Measurements from ENCODE around the gene RAB30. TPM values are rescaled to one million over a fixed set of nuclear protein-coding genes. Genes with fewer than 3 reads are reported as not detected.

The RAB30 gene
- total RNA-seq, 2 donors from 2014 or later, result 12.1 to 19.0 TPM

DNA sequence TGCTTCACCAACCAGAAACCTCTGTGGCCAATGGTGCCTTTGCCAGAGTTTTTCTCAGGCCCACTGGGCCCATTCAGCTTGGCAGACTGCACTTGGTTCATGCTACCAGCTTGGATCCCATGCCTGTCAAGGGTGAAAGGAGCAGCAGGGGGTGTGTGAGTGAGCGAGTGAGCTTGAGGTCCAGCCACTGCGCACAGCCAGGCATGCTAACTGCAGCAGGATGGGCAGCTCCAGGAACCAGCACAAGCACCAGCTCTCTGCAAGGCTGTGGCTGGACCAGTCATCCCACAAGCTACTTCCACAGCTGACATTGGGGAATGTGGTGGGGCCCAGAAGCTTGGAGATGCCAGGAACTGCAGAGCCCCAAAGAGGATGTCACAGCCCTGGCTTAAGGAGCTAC, 129.3 kb downstream of the RAB30 start:
- no peak for DNase-seq (ENCODE audit: low spot score)
- H3K27ac ChIP-seq, result no peak overlapping the region
- H3K4me1 ChIP-seq, result no peaks in the 10 kb centered on the region
- H3K27me3 ChIP-seq, result no peaks in the 10 kb centered on the region
- no peaks in the 10 kb centered on the region for H3K9me3 ChIP-seq
- H3K4me3 ChIP-seq, result no peak overlapping the region
- TF ChIP-seq, protein P1, sequence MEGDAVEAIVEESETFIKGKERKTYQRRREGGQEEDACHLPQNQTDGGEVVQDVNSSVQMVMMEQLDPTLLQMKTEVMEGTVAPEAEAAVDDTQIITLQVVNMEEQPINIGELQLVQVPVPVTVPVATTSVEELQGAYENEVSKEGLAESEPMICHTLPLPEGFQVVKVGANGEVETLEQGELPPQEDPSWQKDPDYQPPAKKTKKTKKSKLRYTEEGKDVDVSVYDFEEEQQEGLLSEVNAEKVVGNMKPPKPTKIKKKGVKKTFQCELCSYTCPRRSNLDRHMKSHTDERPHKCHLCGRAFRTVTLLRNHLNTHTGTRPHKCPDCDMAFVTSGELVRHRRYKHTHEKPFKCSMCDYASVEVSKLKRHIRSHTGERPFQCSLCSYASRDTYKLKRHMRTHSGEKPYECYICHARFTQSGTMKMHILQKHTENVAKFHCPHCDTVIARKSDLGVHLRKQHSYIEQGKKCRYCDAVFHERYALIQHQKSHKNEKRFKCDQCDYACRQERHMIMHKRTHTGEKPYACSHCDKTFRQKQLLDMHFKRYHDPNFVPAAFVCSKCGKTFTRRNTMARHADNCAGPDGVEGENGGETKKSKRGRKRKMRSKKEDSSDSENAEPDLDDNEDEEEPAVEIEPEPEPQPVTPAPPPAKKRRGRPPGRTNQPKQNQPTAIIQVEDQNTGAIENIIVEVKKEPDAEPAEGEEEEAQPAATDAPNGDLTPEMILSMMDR (IDR thresholded peaks at IDR 0.05), result no peak
- no peaks in the 10 kb centered on the region for H3K36me3 ChIP-seq

GRCh38 chr11:82939456-82939855, 132.2 kb downstream of the RAB30 start:
- no peaks in the 10 kb centered on the region for H3K4me1 ChIP-seq
- no peaks in the 10 kb centered on the region for H3K36me3 ChIP-seq
- H3K27ac ChIP-seq, result no peak overlapping the region
- no peaks in the 10 kb centered on the region for H3K9me3 ChIP-seq
- TF ChIP-seq, protein P1 (IDR thresholded peaks at IDR 0.05), result no peak
- no peak overlapping the region for H3K4me3 ChIP-seq
- H3K27me3 ChIP-seq, result no peaks in the 10 kb centered on the region
- DNase-seq (ENCODE audit: low spot score), result no peak

DNA sequence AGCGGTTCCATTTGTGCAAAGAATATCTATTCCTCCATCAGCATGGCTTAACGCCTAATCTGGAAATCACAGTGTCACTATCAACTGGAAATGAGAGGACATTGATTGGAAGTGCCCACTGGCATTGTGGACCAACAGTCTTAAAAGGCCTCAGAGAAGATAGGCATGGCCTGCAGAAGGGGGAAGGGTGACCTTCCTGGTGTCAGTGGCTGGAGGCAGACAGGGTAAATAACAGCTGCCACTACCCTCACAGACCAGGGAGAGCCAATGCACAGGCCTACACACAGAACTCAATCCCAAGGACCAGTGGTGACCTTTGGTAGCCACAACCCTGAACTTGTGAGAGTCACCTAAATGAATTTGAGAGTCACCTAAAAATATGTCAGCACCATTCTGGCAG, 134.1 kb downstream of the RAB30 start:
- Histone ChIP-seq H3K4me3 (no peak overlapping the region), H3K9me3 (no peaks in the 10 kb centered on the region), H3K27ac (no peak overlapping the region), H3K4me1 (no peaks in the 10 kb centered on the region), H3K36me3 (no peaks in the 10 kb centered on the region), H3K27me3 (no peaks in the 10 kb centered on the region)
- TF ChIP-seq, protein P1 (IDR thresholded peaks at IDR 0.05), result no peak
- no peak for DNase-seq (ENCODE audit: low spot score)

DNA sequence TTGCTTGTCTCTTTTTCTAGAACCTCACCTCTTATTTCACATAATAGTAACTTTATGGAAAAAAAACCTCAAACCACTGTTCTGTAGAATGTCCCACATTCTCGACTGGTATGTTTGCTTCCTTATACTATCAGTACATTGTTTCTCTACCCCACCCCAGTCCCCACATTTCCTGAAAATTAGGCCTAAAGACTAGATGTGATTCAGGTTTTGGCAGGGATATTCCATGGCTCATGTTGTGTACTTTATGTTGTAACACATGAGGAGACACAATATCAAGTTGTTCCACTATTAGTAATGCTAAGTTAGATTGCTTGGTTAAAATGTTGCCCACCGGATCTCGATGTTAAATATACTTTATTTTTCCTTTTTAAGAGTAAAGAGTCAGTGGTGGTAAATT, 135.4 kb downstream of the RAB30 start:
- H3K27ac ChIP-seq, result no peak overlapping the region
- no peaks in the 10 kb centered on the region for H3K9me3 ChIP-seq
- TF ChIP-seq, protein P1 (IDR thresholded peaks at IDR 0.05), result no peak
- H3K36me3 ChIP-seq, result no peaks in the 10 kb centered on the region
- H3K4me3 ChIP-seq, result no peak overlapping the region
- no peaks in the 10 kb centered on the region for H3K27me3 ChIP-seq
- no peak for DNase-seq (ENCODE audit: low spot score)
- no peaks in the 10 kb centered on the region for H3K4me1 ChIP-seq

- no peak overlapping the region for H3K27ac ChIP-seq
- no peak for DNase-seq (ENCODE audit: low spot score)
- no peaks in the 10 kb centered on the region for H3K9me3 ChIP-seq
- H3K4me3 ChIP-seq, result no peak overlapping the region
- TF ChIP-seq, protein P1 (IDR thresholded peaks at IDR 0.05), result no peak
- H3K27me3 ChIP-seq, result no peaks in the 10 kb centered on the region
- H3K36me3 ChIP-seq, result no peaks in the 10 kb centered on the region
- no peaks in the 10 kb centered on the region for H3K4me1 ChIP-seq
Observed at GRCh38 chr11:82932564-82932963, 139.1 kb downstream of the RAB30 start.

GRCh38 chr11:82930734-82931133, 141.0 kb downstream of the RAB30 start:
- no peak overlapping the region for H3K27ac ChIP-seq

More at GRCh38 chr11:82930734-82931133, 141.0 kb downstream of the RAB30 start:
- no peak overlapping the region for H3K4me3 ChIP-seq
- H3K4me1 ChIP-seq, result no peaks in the 10 kb centered on the region
- TF ChIP-seq, protein P1 (IDR thresholded peaks at IDR 0.05), result no peak
- H3K36me3 ChIP-seq, result no peaks in the 10 kb centered on the region
- no peak for DNase-seq (ENCODE audit: low spot score)
- H3K27me3 ChIP-seq, result no peaks in the 10 kb centered on the region
- H3K9me3 ChIP-seq, result no peaks in the 10 kb centered on the region
